LNCaP clone FGC (cell line): Measurements from ENCODE around the gene SMIM20.

Experiments used
- DNase-seq: peaks from one replicate; pipeline ENCODE4 v3.0.0-alpha.2; 2011; ENCODE audit warnings: low read depth
- H3K4me3 ChIP-seq: 2 replicates; pipeline ENCODE4 v1.5.1; 2011; ENCODE audit warnings: mild to moderate bottlenecking, low read depth, low read length, control low read depth
- CTCF ChIP-seq: IDR thresholded peaks from 2 replicates; pipeline ENCODE4 v1.5.1; 2012; ENCODE audit warnings: mild to moderate bottlenecking; ENCODE audit not compliant: control insufficient read depth, insufficient read depth; ENCODE audit errors: extremely low read depth

Gene SMIM20

GRCh38 chr4:25908491-25908901 is 5.5 kb upstream of the SMIM20 start:
- TF ChIP-seq CTCF: no peak
- no peak overlapping the region for H3K4me3 ChIP-seq
- no peak for DNase-seq

GRCh38 chr4:25911356-25911755 is 2.7 kb upstream of the SMIM20 start:
- H3K4me3 ChIP-seq: no peak overlapping the region
- DNase-seq: no peak
- TF ChIP-seq CTCF: no peak

DNA sequence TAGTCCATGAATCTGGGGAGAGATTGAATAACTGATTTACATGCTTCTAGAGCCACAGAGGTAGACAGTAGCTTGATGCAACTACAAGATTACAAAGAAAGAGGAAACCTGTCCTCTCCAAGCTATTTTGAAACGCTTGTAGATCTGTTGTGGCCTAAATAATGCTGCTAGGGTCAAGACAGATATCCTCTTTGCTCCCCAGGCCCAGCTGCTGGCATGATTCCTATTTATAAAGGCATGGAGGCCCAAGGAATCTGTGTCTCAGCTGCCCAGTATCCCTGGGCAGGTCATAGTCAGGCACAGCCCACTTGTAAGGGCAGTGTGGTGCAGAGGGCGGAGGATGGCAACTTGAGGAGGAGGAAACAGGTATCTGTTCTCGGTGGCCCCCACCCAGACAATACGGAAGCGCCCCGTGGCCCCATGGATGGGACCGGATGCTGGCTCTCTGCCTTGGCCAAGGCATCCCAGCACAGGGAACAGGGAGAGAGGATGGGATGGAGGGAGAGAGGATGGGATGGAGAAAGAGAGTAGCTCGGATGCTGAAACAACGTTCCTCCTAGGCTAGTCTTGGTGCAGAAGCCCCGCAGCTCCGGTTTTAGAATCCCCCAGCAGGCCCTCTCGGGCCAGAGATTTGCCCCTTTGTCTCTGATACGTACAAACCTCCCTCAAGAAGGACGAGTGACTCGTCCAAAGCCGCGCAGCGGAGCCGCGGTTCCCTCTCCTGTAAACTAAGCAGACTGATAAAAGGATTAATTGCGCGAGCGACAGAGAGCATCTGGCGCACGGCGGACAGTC is 767 bp upstream of the SMIM20 start:
- no peak for DNase-seq
- H3K4me3 ChIP-seq: peak overlapping the region; percentile 85
- TF ChIP-seq CTCF: no peak

DNA sequence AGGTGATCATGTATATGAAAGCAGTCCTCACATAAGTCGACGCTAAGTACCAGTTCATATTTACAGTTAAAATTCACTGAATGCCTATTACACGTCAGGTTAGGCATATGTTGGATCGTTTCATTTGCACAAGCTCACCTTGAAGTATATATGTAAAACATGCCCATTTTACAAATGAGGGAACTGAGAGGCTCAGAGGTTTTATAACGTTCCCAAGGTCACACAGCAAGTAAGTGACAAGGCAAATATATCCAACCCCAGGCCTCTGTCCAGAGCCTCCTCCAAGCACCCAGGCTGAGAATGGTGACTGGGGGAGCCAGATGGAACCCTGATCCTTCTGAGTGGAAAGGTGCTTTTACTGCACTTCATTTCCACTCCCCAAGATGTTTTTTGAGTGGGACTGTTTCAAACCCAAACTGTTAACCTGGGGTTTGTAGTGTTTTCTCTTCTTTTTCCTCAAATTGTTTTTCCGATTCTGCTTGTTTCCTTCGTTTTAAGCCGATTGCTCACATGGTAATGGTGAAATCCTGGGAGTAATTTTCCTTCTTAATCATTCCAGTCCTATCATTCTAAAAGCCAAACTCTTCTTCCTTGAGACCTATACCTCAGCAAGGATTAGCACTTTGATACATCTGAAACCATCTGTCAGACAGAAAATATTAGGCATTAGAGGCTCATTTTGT is 791 bp downstream of the SMIM20 start:
- TF ChIP-seq CTCF: no peak
- H3K4me3 ChIP-seq: peak overlapping the region; percentile 85
- DNase-seq: no peak

DNA sequence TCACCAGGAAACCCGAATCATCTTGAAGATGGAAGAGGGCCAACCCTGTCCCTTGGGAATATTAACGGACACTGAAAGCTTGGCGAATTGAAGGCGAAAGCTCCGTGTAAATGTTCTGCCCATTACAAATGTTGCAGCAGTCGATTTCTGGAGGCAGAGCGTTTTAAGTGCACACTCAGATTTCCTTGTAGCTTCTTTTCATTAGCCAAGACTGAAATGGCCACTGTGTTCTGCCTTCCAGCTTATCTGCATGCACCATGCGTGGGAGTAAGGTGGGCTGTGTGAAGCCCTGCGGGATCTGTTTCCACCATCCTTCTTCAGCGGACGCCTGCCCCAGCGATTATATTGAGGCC is 1.3 kb downstream of the SMIM20 start:
- no peak for DNase-seq
- peak overlapping the region; percentile 85 for H3K4me3 ChIP-seq
- TF ChIP-seq CTCF: no peak

DNA sequence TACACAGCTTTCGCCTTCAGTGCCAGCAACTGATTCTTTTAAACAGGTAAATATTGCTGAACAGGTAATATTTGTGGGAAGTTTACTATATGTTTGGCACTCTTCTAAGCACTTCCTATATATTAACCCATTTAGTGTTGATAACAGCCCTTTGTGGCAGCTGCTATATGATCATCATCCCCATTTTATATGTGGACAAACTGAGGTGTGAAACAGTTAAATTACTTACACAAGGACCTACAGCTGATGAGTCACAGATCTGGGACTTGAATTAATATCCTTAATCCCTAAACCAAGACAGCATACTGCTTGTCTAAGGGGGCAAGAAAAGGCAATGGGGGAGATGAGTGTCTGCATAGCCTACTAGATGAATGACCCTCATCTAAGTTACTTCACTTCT is 2.9 kb downstream of the SMIM20 start:
- TF ChIP-seq CTCF: no peak
- DNase-seq: no peak
- H3K4me3 ChIP-seq: no peak overlapping the region
